Activated naive CD4-positive, alpha-beta T cell treated with anti-CD3 and anti-CD28 coated beads, Interleukin-2, amount 10 ng/mL, durations not matched to agents 7 days and 5 days (primary cell): ENCODE measurements around the gene GNAZ.

Source experiments
- CTCF ChIA-PET: fragments of 350-600 bp; sonication (Branson Sonifier 250); formaldehyde crosslinking; loops from one replicate; lab custom pipeline; 2021; ENCODE audit warnings: antibody characterized with exemption; lab: Charles Lee
- DNase-seq: peaks from one replicate; pipeline ENCODE4 v3.0.0-alpha.2; 2020
- H3K27ac Mint-ChIP-seq: one replicate; pipeline ENCODE4 v1.8.0; 2021; ENCODE audit warnings: mild to moderate bottlenecking, moderate library complexity, mixed read lengths
- H3K27me3 Mint-ChIP-seq: one replicate; pipeline ENCODE4 v1.8.0; 2021; ENCODE audit warnings: mild to moderate bottlenecking, mixed read lengths
- H3K36me3 Mint-ChIP-seq: one replicate; pipeline ENCODE4 v1.8.0; 2021; ENCODE audit warnings: mixed read lengths
- H3K4me1 Mint-ChIP-seq: one replicate; pipeline ENCODE4 v1.8.0; 2021; ENCODE audit warnings: mixed read lengths
- H3K4me3 Mint-ChIP-seq: one replicate; pipeline ENCODE4 v1.8.0; 2021; ENCODE audit warnings: mild to moderate bottlenecking, moderate library complexity, mixed read lengths
- H3K9me3 Mint-ChIP-seq: one replicate; pipeline ENCODE4 v1.8.0; 2021; ENCODE audit warnings: mixed read lengths

The GNAZ gene

DNA sequence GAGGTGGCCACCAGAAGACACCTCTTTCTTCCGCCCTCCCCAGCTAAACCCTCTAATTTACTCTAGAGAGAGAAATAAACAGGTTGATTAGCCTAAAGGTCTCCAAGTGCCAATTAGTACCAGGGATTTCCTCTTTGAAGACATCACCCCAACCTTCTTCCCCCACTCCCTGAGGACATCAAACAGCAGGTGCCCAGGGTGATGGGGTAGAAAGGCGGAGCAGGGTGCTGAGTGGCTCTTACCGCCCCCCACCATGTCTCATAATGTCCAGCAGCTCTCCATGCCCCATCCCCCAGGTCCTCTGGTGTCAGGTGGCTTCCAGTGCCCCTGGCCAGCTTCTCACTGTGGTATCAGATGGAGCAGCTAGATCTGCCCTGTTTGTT is 5.3 kb upstream of the GNAZ start:
- peaks cover 46% of the 10 kb centered on the region for H3K27me3 Mint-ChIP-seq
- no peaks in the 10 kb centered on the region for H3K9me3 Mint-ChIP-seq
- no peak for DNase-seq
- peaks cover 9% of the 10 kb centered on the region for H3K4me1 Mint-ChIP-seq
- no peak overlapping the region for H3K27ac Mint-ChIP-seq
- H3K36me3 Mint-ChIP-seq, result no peaks in the 10 kb centered on the region
- CTCF ChIA-PET, result no interaction called here
- H3K4me3 Mint-ChIP-seq, result no peak overlapping the region

DNA sequence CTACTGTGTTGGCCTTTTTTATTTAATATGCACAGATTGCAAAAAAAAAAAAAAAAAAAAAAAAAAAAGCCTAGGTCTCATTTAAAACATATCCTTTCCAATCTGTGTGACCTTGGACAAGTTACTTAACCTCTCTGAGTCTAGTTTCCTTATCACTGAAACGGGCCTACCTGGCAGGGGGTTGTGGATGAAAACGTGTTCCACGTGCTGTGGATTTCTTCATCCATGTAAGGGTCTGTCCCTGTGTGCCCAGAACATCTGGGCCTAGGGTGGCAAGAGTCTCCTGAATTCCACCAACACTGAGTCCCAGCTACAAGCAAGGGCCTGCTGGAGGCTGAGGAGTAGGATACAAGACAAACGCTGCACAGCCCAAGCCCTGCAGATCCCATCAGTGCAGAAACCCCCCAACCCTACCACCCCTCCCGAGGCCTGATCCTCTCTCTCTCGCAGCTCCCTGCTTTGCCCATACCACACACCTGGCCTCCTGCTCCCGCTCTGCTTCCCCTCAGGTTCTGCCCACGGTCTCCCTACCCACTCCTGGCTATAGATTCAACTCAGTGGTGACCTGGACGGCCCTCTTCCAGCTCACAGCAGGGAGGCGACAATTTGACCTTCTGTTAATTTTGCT is 4.7 kb upstream of the GNAZ start:
- Mint-ChIP-seq H3K27ac (no peak overlapping the region), H3K4me3 (no peak overlapping the region)

DNA sequence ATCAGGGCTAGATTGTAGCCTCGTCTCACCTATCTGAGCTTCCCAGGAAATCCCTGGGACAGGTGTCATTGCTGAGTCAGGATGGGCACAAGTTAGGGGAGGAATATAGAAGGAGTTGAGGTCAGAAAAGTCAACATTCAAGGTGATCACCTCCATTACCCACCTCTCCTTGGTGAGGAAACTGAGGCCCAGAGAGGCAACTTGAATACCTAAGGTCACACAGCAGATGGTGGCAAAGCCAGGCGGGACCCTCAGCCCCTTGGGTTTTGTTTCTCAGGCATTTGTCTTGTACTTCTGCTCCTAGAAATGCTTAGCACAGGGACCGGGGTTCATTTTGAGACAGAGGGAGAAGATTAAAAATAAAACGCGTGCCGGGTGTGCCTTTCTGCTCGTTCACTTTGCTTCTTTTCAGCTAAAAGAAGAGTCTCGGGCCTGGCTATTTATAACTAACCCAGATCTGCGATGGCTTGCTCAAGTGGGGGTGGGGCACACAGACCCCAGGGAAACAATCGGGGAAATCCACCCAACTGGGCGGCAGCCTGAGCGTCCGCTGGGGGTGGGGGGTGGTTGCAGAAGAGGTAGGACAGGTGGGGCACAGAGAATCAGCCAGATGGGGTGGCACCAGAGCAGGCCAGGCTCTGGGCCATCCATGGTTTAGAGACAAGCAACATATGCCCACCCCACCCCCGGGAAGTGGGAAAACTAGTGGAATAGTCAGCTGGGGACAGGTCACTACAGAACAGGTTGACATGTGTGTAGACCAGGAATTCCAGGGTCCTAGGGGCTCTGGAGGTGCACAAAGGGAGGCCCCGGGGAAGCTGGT is 3.9 kb upstream of the GNAZ start:
- Mint-ChIP-seq H3K27ac (no peak overlapping the region), H3K27me3 (peaks cover 57% of the 10 kb centered on the region), H3K9me3 (no peaks in the 10 kb centered on the region), H3K36me3 (no peaks in the 10 kb centered on the region), H3K4me3 (no peak overlapping the region), H3K4me1 (peaks cover 12% of the 10 kb centered on the region)
- no peak for DNase-seq
- CTCF ChIA-PET, result no interaction called here

More for the DNA sequence above, 4.7 kb upstream of the GNAZ start:
- no peaks in the 10 kb centered on the region for H3K36me3 Mint-ChIP-seq
- CTCF ChIA-PET, result no interaction called here
- H3K27me3 Mint-ChIP-seq, result peaks cover 49% of the 10 kb centered on the region
- H3K9me3 Mint-ChIP-seq, result no peaks in the 10 kb centered on the region
- DNase-seq, result no peak
- H3K4me1 Mint-ChIP-seq, result peaks cover 9% of the 10 kb centered on the region

DNA sequence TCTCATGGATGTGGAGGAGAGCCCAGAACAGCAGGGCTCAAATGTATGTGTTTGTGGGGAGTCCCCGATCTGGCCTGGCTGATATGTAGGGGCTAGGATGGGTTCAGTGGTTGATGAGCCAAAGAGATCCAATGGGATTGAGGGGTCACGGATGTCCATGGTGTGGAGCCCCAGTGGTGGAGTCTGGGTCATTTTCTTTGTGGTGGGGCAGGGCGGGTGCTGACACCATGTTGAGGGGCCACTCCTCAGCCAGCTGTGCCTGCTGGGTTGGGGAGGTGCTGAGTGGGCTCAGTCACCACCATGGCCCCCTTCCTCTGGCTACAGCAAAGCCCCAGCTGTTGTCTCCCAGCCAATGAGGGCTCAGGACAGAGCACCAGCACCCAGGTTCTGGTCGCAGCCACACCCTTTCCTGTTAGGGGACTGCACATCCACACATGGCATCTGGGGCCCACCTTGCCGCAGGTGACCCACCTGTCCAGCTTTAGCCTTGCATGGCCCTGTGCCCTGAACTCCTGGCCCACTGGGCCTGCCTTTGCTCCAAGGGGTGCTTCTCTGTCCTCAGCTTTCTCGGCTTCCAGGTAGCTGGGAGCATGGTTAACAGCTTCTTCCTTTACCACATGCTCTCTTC is 3.2 kb upstream of the GNAZ start:
- no peak for DNase-seq
- CTCF ChIA-PET, result no interaction called here
- Mint-ChIP-seq H3K4me3 (no peak overlapping the region), H3K27me3 (peaks cover 64% of the 10 kb centered on the region), H3K9me3 (no peaks in the 10 kb centered on the region), H3K27ac (no peak overlapping the region), H3K4me1 (peaks cover 12% of the 10 kb centered on the region), H3K36me3 (no peaks in the 10 kb centered on the region)

DNA sequence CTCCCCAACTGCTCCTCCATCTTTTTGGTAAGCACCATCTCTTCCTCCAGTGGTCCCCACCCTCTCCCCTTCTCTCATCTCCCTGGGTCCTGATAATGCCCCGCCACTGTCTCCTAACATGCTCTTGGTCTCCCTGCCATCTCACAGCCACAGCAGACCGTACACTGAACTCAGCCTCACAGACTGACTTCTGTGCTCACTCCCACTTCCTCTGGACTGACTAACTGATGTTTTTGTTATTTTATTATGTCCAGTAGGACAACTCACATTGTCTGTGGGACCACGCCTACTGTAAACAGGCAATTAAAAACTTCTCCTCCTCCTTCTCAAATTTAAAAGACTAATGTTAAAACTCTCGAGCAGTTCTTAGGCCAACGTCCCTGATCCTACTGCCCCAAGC is 2.6 kb upstream of the GNAZ start:
- Mint-ChIP-seq H3K27me3 (peaks cover 70% of the 10 kb centered on the region), H3K9me3 (no peaks in the 10 kb centered on the region), H3K4me1 (peaks cover 12% of the 10 kb centered on the region), H3K27ac (no peak overlapping the region), H3K36me3 (no peaks in the 10 kb centered on the region), H3K4me3 (no peak overlapping the region)
- CTCF ChIA-PET, result no interaction called here
- DNase-seq, result no peak

DNA sequence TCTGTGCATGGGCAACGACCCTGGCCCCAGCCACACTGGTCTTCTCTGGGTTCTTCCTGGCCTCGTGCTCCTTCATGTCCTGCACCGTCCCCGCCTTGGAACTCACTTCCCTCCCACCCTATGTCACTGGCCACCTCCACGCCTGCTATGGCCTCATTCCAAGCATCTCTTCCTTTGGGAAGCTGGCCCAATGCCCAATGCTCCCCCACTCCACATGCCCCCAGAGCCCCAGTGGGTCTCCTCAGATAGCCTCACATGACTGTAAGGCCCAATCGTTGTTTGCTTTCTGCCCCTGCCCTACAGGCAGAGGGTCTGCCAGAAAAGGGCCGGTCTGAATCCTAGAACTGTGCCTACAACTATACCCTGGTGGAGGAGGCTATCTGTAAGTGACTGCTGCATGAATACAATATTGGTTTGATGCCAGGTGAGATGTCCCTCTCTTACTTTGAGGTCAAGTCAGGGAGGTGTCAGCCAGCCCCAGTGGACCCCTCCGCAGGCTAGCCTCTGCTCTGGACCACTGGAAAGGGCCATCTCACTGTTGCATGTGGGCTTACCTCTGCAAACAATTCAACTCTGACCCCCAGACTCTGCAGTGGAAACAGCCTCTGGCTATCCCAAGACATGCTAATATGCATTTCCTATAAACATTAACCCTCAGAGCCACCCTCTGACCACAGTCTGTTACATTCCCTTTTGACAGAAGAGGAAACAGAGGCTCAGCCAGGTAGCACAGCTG is 2.1 kb upstream of the GNAZ start:
- no peak overlapping the region for H3K4me3 Mint-ChIP-seq
- CTCF ChIA-PET, result no interaction called here
- H3K27ac Mint-ChIP-seq, result no peak overlapping the region

DNA sequence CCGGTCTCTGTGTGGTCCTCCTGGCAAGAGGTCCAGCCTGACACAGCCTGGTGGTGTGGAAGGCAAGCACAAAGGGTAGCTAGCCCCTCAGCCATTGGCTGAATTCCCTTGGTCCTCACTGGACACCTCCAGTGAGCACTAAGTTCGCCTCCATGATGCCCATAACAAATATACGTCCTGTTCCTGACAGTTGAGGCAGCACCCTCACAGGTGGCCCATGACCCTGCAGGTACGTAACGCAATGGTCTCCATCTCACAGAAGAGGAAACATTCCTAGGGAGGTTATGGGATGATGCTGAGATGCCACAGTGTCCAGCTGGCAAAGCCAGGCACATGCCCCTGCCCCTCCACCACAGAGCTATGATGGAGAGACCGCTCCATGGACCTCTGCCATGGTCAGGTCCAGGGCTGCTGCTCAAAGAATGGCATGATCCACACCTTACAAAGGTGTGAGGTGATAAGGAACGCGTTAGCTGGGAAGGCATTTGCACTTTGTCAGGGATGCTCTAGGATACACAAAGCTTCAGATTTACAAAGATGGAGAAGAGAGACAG is 1.4 kb upstream of the GNAZ start:
- peak; percentile 16 for DNase-seq

More for the DNA sequence above, 2.1 kb upstream of the GNAZ start:
- peak; percentile 18 for DNase-seq
- Mint-ChIP-seq H3K27me3 (peaks cover 76% of the 10 kb centered on the region), H3K9me3 (no peaks in the 10 kb centered on the region), H3K36me3 (no peaks in the 10 kb centered on the region), H3K4me1 (peaks cover 12% of the 10 kb centered on the region)

DNA sequence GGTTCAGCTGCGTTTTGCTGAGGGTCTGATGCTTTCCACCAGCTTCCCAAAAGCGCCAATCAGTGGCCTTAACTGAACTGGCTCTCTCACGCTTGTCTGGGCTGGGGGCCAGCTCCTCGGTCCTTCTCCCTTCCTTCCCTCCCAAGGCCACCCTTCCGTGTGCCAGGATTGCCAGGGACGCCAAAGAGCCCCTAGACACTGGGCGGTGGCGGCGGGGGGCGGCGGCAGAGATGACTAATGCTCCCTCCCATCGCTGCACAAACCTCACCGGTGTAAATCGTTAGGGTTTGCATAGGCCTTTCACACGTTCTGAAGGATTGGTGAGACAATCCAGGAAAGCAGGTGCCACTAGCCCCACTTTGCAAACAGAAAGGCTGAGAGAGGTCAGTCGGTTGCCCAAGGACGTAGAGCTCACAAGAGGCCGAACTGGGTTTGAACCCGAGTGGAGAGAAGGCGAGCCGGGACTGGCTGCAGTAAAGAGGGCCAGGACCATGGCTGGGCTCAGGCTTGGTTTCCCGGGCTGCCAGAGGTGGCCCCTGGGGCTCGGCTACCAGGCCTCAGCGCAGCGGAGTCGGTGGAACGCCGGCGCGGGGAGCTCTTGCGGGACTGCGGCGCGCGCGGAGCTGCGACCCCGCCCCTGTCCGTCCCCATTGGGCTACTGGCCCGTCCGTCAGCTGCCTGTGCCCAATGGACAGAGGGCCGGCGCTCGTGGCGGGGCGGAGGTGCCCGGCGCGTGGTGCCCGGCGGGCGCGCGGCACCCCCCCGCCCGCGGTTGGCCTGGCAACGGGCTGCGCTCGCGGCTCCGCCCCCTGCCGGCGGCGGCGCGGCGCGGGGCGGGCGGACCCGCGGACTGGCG is 589 bp upstream of the GNAZ start:
- H3K27ac Mint-ChIP-seq, result peak overlapping the region; percentile 58
- CTCF ChIA-PET, result interaction anchor here (1.2 to 1.4 kb wide), 2 partner anchors 109 to 282 kb away, joined by 3 read pairs; no protein-coding TSS in a partner anchor

More for the DNA sequence above, 1.4 kb upstream of the GNAZ start:
- Mint-ChIP-seq H3K27ac (no peak overlapping the region), H3K9me3 (no peaks in the 10 kb centered on the region), H3K27me3 (peaks cover 82% of the 10 kb centered on the region), H3K4me3 (peak overlapping the region; percentile 9), H3K4me1 (peaks cover 12% of the 10 kb centered on the region), H3K36me3 (no peaks in the 10 kb centered on the region)
- CTCF ChIA-PET, result interaction anchor here (1.2 to 1.4 kb wide), 2 partner anchors 108 to 281 kb away, joined by 3 read pairs; no protein-coding TSS in a partner anchor

DNA sequence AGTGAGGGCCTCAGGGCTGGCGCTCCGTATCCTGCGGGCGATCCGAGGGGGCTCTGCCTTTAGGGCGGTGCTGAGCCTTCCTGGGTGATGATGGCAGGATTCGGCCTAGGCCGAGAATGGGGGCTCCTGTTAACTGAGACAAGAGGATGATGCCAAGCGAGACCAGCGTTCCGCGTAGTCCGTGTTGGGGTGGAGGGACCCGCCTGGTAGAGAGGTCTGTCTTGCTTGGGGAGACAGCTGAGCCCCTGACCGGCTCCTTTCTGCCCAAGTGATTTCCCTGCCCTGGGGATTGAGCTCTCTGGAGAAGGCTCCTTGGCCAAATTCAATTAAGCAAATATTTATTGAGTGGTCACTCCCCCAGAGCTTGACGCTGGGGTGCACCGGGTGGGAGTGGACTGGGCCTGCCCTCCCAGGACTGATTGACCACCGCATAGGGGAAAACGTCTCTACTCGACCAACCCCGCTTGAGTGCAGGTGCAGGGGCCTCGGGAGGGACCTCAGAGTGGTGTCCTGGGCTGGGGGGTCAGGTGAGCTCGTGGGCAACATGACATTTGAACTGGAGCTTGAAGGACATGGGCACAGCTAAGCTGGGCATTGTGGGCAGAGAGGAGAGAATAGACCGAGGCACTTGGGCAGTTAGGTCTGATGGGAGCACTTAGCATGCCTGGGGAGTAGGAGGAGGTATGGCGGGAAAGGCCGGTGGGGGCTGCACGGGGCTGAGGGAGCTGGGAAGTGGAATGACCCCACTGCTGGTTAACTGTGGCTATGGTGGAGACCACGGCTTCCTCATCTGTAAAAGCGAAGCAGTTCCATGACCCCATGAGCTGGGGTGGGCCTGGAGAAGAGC is 1.1 kb downstream of the GNAZ start:
- no peaks in the 10 kb centered on the region for H3K9me3 Mint-ChIP-seq
- CTCF ChIA-PET, result no interaction called here
- no peaks in the 10 kb centered on the region for H3K36me3 Mint-ChIP-seq
- no peak overlapping the region for H3K27ac Mint-ChIP-seq
- H3K4me3 Mint-ChIP-seq, result peak overlapping the region; percentile 52
- H3K27me3 Mint-ChIP-seq, result peaks cover 77% of the 10 kb centered on the region
- peaks cover 12% of the 10 kb centered on the region for H3K4me1 Mint-ChIP-seq
- no peak for DNase-seq

More for the DNA sequence above, 589 bp upstream of the GNAZ start:
- peak overlapping the region; percentile 75 for H3K4me3 Mint-ChIP-seq
- H3K4me1 Mint-ChIP-seq, result peaks cover 12% of the 10 kb centered on the region
- H3K27me3 Mint-ChIP-seq, result peaks cover 89% of the 10 kb centered on the region
- DNase-seq, result peak; percentile 89
- no peaks in the 10 kb centered on the region for H3K9me3 Mint-ChIP-seq
- H3K36me3 Mint-ChIP-seq, result no peaks in the 10 kb centered on the region

DNA sequence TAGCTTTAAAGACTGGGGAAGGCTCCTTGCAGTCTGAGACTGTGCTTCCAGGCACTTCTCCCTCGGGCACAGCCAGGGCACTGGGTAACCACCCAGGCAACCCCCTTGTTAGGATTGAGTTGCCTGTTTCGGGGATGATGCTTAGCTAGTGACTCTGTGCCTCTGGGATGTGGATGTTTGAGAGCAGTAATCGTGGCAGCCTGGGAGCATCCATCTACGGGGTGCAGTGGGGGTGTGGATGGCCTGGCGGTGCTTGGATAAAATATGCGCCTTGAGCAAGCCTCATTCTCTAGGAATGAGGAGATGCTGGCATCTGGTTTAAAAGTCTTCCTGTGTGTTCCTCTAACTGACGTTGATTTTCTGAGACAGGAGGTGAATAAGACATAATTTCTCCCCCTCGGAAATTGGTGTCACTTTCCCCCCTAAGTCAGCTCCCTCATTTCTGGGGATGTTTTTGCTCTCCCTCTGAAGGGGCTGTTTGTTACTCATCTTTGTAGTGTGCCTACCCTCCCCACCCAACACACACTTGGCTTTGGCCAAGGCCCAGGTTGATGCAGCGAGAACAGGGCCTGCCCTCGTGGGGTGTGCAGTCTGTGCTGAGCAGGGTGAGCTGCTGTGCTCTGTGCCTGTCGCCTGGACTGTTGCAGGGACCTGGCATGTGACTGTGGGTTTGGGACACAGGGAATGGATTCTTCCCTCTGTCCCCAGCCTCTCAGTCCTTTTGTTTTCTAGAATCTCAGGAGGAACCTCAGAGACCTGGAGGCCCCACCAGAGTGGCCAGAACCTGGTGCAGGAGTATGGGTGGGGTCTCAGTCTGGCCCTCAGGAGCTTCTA is 2.0 kb downstream of the GNAZ start:
- Mint-ChIP-seq H3K36me3 (no peaks in the 10 kb centered on the region), H3K27ac (no peak overlapping the region), H3K4me3 (no peak overlapping the region), H3K9me3 (no peaks in the 10 kb centered on the region), H3K4me1 (peaks cover 12% of the 10 kb centered on the region), H3K27me3 (peaks cover 75% of the 10 kb centered on the region)
- DNase-seq, result no peak
- CTCF ChIA-PET, result no interaction called here

DNA sequence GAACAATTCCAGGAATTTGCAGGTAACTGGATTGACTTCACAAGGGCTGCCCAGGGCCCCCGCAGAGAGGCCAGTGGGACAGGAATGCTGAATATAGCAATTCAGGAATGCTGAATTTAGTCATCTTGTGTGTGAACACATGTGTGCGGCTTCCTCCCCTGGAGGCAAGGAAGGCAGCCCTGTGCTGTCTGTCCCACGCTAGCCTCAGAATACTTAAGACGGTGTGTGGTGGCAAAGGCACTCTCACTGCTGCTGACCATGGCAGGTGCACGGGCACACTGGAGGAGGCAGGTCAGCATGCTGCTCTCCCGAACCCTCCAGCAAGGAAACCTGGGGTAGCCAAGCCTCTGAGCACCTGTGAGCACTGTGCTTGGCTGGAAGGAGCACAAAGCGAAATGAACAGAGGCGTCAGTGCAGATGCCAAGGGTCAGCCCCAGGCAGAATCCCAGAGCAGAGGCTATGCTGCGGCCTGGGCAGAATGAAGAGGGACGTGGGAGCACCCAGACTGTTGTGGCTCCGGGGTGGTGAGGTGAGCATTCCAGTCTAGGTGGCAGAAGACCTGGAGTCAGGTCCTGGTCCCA is 2.7 kb downstream of the GNAZ start:
- Mint-ChIP-seq H3K9me3 (no peaks in the 10 kb centered on the region), H3K27ac (no peak overlapping the region), H3K36me3 (no peaks in the 10 kb centered on the region), H3K27me3 (peaks cover 68% of the 10 kb centered on the region), H3K4me1 (peaks cover 7% of the 10 kb centered on the region), H3K4me3 (no peak overlapping the region)
- CTCF ChIA-PET, result no interaction called here
- no peak for DNase-seq
